ENCODE results near the gene DDX3X. TPM values are rescaled to one million over a fixed set of nuclear protein-coding genes. Genes with fewer than 3 reads are reported as not detected.
"Not testable (repeated sequence)": the region's sequence is repeated elsewhere in the genome, so short reads cannot be mapped to it uniquely, and the experiment has no call there.

Gene DDX3X
- polyA plus RNA-seq (ENCODE audit: low read depth in 6 of 6), result 100 to 1,000 TPM in 5 of 6 donors, 10 to 100 TPM in 1; 96.7 to 193 (median 158) TPM

DNA sequence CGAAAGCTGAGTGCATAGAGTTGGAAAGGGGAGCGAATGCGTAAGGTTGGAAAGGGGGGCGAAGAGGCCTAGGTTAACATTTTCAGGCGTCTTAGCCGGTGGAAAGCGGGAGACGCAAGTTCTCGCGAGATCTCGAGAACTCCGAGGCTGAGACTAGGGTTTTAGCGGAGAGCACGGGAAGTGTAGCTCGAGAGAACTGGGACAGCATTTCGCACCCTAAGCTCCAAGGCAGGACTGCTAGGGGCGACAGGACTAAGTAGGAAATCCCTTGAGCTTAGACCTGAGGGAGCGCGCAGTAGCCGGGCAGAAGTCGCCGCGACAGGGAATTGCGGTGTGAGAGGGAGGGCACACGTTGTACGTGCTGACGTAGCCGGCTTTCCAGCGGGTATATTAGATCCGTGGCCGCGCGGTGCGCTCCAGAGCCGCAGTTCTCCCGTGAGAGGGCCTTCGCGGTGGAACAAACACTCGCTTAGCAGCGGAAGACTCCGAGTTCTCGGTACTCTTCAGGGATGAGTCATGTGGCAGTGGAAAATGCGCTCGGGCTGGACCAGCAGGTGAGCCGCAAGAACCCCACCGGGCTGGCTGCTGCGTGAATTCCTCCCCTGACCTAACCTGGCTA, at the start of gene DDX3X:
Gene DDX3X, plus strand, starts transcription at position 419 of the 619 bp plus-strand sequence. Its CDS starts 91 bp downstream, at position 510.
- H3K27ac Mint-ChIP-seq, result peak within 1 kb of the TSS; percentile 99 to 100 (median 100)
- peaks cover 35 to 72% (median 54%) of the 10 kb centered on the region in 3 donors for H3K4me1 Mint-ChIP-seq
- H3K4me3 Mint-ChIP-seq, result peak within 1 kb of the TSS; percentile 93 to 100 (median 99)
- peak; percentile 58 to 60 for ATAC-seq (ENCODE audit: low read depth in 2 of 2)
- H3K27me3 Mint-ChIP-seq, result no peaks in the 10 kb centered on the region
- H3K36me3 Mint-ChIP-seq, result peaks cover 13 to 21% of the 10 kb centered on the region in 2 donors
- peak; percentile 90 for DNase-seq
- peaks cover 0 to 8% (median 0%) of the 10 kb centered on the region in 7 donors for H3K9me3 Mint-ChIP-seq

- H3K4me1 Mint-ChIP-seq; ATAC-seq (ENCODE audit: low read depth in 2 of 2); H3K27me3 Mint-ChIP-seq; H3K9me3 Mint-ChIP-seq; DNase-seq; H3K36me3 Mint-ChIP-seq; H3K4me3 Mint-ChIP-seq; H3K27ac Mint-ChIP-seq: not testable (repeated sequence)
Measured at GRCh38 chrX:41285928-41286327, 48.0 kb upstream of the DDX3X start.

- no peak overlapping the region for H3K4me3 Mint-ChIP-seq
- no peaks in the 10 kb centered on the region for H3K4me1 Mint-ChIP-seq
- no peak for DNase-seq
Measured at GRCh38 chrX:41288641-41289040, 45.3 kb upstream of the DDX3X start.

GRCh38 chrX:41289095-41289494, 44.9 kb upstream of the DDX3X start:
- H3K27me3 Mint-ChIP-seq, result no peaks in the 10 kb centered on the region
- peak overlapping the region in 1 of 6 donors; percentile 36 for H3K27ac Mint-ChIP-seq
- H3K9me3 Mint-ChIP-seq, result peaks cover 4 to 17% (median 9%) of the 10 kb centered on the region in 7 donors
- no peak overlapping the region for H3K4me3 Mint-ChIP-seq
- H3K4me1 Mint-ChIP-seq, result no peaks in the 10 kb centered on the region
- no peak for ATAC-seq (ENCODE audit: low read depth in 2 of 2)
- H3K36me3 Mint-ChIP-seq, result peaks cover 4 to 6% of the 10 kb centered on the region in 2 donors
- no peak for DNase-seq

More at GRCh38 chrX:41288641-41289040, 45.3 kb upstream of the DDX3X start:
- H3K27ac Mint-ChIP-seq, result no peak overlapping the region
- no peaks in the 10 kb centered on the region for H3K27me3 Mint-ChIP-seq
- H3K9me3 Mint-ChIP-seq, result peaks cover 4 to 16% (median 9%) of the 10 kb centered on the region in 7 donors
- ATAC-seq (ENCODE audit: low read depth in 2 of 2), result no peak
- peaks cover 4 to 6% of the 10 kb centered on the region in 2 donors for H3K36me3 Mint-ChIP-seq

GRCh38 chrX:41291309-41291708, 42.7 kb upstream of the DDX3X start:
- Mint-ChIP-seq H3K9me3 (peaks cover 4 to 17% (median 9%) of the 10 kb centered on the region in 7 donors), H3K4me1 (no peaks in the 10 kb centered on the region), H3K27ac (peak overlapping the region in 1 of 6 donors; percentile 58), H3K36me3 (peaks cover 4 to 6% of the 10 kb centered on the region in 2 donors), H3K27me3 (no peaks in the 10 kb centered on the region), H3K4me3 (no peak overlapping the region)
- ATAC-seq (ENCODE audit: low read depth in 2 of 2) (no peak), DNase-seq (no peak)

DNA sequence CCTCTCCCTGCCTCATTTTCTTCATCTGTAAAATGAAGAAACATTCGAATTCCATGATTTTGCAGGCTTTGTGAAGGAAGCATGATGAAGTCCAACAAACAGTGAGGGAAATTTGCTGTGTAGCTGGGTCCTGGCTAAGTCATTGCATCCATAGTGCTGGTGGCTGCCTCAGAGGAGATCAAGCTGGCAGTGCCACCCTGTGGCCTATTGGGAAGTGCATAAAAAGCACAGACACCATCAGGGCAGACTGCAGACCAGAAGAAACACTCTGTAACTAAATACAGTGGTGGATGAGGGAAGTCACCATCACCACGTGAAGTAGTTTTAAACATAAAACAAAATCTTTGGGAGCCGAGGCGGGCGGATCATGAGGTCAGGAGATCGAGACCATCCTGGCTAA, 40.7 kb upstream of the DDX3X start:
- DNase-seq (no peak), ATAC-seq (ENCODE audit: low read depth in 2 of 2) (peak in 1 of 2 donors; percentile 40)
- Mint-ChIP-seq H3K4me1 (peaks cover 0 to 3% (median under 1%) of the 10 kb centered on the region in 3 donors), H3K27ac (no peak overlapping the region), H3K9me3 (peaks cover 4 to 17% (median 9%) of the 10 kb centered on the region in 7 donors), H3K27me3 (no peaks in the 10 kb centered on the region), H3K36me3 (peaks cover 4 to 6% of the 10 kb centered on the region in 2 donors), H3K4me3 (peak overlapping the region in 1 of 8 donors; percentile 13)

GRCh38 chrX:41300758-41301437, 33.1 kb upstream of the DDX3X start:
- Mint-ChIP-seq H3K27me3 (peaks cover 0 to 19% (median 0%) of the 10 kb centered on the region in 3 donors), H3K9me3 (no peaks in the 10 kb centered on the region), H3K27ac (no peak overlapping the region), H3K4me1 (peaks cover 6 to 9% (median 6%) of the 10 kb centered on the region in 3 donors), H3K4me3 (peak overlapping the region in 1 of 8 donors; percentile 65), H3K36me3 (no peaks in the 10 kb centered on the region)
- no peak for DNase-seq
- ATAC-seq (ENCODE audit: low read depth in 2 of 2), result no peak

DNA sequence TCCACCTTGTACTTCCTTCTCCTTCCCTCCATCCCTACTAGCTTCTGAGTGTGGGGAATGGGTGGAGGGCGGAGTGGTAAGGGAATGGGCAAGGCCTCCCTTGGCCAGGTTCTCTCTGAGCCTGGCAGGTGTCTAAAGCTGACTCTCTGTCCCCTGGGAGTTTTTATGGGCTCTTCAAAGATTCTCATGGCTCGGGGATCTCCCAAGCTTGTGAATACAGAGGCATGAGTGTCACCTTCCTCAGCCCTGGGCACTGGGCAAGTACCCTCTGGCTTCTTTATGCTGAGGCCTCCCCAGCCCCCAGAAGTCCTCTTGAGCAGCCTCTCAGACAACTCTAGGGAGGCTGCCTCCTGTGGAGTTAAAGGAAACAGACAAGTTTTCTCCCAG, 32.5 kb upstream of the DDX3X start:
- Mint-ChIP-seq H3K4me1 (peaks cover 6 to 9% (median 6%) of the 10 kb centered on the region in 3 donors), H3K27me3 (peaks cover 0 to 19% (median 0%) of the 10 kb centered on the region in 3 donors), H3K36me3 (no peaks in the 10 kb centered on the region), H3K4me3 (peak overlapping the region in 1 of 8 donors; percentile 65), H3K9me3 (no peaks in the 10 kb centered on the region), H3K27ac (no peak overlapping the region)
- peak in 1 of 2 donors; percentile 25 for ATAC-seq (ENCODE audit: low read depth in 2 of 2)
- no peak for DNase-seq

DNA sequence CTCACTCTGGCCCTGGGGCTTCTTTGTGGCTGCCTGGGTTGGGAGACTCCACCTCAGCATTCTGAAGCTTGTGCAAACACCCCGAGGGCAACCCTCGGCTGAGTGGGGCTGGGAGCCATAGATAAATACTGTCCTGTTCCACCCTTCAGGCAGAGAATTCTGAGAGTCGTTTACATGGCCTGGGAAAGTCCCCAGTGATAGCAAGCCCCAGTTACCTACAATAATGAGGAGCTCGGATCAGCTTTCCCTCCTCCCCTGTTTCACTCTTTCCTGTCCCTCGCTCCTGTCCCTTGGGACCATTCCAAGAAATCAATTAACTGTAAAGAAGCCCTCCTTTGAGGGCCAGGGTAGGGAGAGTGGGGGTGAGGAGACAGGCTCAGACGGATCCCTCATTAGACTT, 31.6 kb upstream of the DDX3X start:
- Mint-ChIP-seq H3K9me3 (no peaks in the 10 kb centered on the region), H3K27ac (no peak overlapping the region), H3K4me3 (no peak overlapping the region), H3K27me3 (peaks cover 0 to 19% (median 0%) of the 10 kb centered on the region in 3 donors), H3K36me3 (no peaks in the 10 kb centered on the region), H3K4me1 (peaks cover 6 to 9% (median 6%) of the 10 kb centered on the region in 3 donors)
- DNase-seq (no peak), ATAC-seq (ENCODE audit: low read depth in 2 of 2) (no peak)

GRCh38 chrX:41303013-41303412, 30.9 kb upstream of the DDX3X start:
- H3K27ac Mint-ChIP-seq, result peak overlapping the region in 1 of 6 donors; percentile 69
- ATAC-seq (ENCODE audit: low read depth in 2 of 2) (no peak), DNase-seq (no peak)
- peaks cover 0 to 19% (median 0%) of the 10 kb centered on the region in 3 donors for H3K27me3 Mint-ChIP-seq
- H3K9me3 Mint-ChIP-seq, result no peaks in the 10 kb centered on the region
- H3K36me3 Mint-ChIP-seq, result no peaks in the 10 kb centered on the region
- no peak overlapping the region for H3K4me3 Mint-ChIP-seq
- peaks cover 6 to 8% (median 6%) of the 10 kb centered on the region in 3 donors for H3K4me1 Mint-ChIP-seq

DNA sequence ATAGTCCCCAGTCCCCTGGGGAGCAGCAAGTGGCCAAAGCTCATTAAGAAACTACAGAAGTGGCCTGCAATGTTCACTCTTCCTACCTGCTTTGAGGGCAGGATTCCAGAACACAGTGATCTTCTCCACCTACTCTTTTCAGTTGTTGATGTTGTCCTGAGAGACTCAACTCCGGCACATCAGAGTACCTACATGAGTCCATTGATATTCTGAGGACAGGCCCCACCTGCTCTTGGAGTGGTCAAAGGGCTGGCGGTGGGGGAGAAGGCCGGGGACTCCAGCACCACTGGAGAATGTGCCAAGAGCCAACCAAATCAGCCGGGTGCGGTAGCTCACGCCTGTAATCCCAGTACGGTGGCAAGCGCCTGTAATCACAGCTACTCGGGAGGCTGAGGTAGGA, 29.8 kb upstream of the DDX3X start:
- DNase-seq (no peak), ATAC-seq (ENCODE audit: low read depth in 2 of 2) (no peak)
- Mint-ChIP-seq H3K4me1 (peaks cover 0 to 6% (median 0%) of the 10 kb centered on the region in 3 donors), H3K27me3 (peaks cover 0 to 19% (median 0%) of the 10 kb centered on the region in 3 donors), H3K9me3 (no peaks in the 10 kb centered on the region), H3K36me3 (no peaks in the 10 kb centered on the region), H3K4me3 (no peak overlapping the region), H3K27ac (no peak overlapping the region)

DNA sequence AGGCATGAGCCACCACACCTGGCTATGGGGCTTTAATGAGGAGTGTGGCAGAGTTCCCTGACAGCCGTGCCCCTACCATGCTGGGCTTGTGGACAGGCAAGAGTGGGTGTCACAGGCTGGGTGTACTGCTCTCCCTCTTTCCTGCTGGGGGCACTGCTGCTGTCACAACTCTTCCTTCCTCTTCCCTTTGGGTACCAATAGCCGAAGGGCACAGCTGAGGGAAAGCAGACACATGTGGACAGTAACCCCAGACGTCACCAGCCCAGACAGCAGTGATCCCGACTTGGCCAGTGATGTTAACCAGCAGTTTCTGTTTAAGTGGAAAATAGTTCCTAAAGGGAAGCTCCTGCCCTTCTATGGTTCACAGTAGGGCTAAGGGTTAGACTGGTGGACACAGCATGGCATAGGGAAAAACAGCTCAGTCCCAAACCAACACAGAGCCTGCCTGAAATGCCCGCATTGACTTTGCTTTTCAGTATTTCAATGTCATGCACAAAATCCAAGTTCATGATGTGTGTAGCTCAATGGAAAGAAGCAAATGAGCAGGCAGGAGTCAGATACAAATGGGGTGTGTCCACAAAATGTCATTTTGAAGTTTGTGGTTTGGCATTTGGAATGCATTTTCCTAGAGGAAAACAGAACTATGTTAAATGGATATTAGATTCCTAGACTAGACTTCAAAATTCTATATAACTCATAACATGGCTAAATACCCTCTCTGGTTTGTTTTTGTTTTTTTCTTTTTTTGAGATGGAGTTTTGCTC, 24.9 kb upstream of the DDX3X start:
- no peaks in the 10 kb centered on the region for H3K4me1 Mint-ChIP-seq
- no peak for DNase-seq
- no peak overlapping the region for H3K4me3 Mint-ChIP-seq

DNA sequence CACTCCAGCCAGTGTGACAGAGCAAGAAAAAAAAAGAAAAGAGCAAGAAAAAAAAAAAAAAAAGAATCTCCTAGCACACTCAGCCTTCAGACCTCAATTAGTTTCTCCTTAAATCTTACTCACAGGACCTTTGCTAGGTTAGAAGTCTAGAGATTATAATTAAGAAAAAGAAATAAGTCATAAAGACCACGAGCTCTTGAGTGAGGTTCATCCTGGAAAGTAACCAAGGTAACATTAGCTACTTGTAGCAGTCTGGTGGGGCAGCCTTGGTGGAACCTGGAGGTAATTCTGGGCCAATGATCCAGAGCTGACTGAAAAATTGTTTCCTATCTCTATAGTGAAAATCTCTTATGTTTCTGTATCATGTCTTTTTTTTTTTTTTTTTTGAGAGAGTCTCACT, 21.2 kb upstream of the DDX3X start:
- no peak for ATAC-seq (ENCODE audit: low read depth in 2 of 2)

More for the DNA sequence above, 24.9 kb upstream of the DDX3X start:
- ATAC-seq (ENCODE audit: low read depth in 2 of 2), result no peak
- Mint-ChIP-seq H3K27ac (no peak overlapping the region), H3K36me3 (peaks cover 0 to 4% of the 10 kb centered on the region in 2 donors), H3K27me3 (peaks cover 0 to 2% (median 0%) of the 10 kb centered on the region in 3 donors), H3K9me3 (no peaks in the 10 kb centered on the region)

More for the DNA sequence above, 21.2 kb upstream of the DDX3X start:
- H3K4me3 Mint-ChIP-seq, result no peak overlapping the region
- no peaks in the 10 kb centered on the region for H3K27me3 Mint-ChIP-seq
- H3K36me3 Mint-ChIP-seq, result peaks cover 0 to 4% of the 10 kb centered on the region in 2 donors
- no peak overlapping the region for H3K27ac Mint-ChIP-seq
- no peaks in the 10 kb centered on the region for H3K9me3 Mint-ChIP-seq
- DNase-seq, result no peak
- H3K4me1 Mint-ChIP-seq, result no peaks in the 10 kb centered on the region

All from naive B cell (primary cell).